H1 (cell line): Measurements from ENCODE around the gene PRIMA1. TPM values are rescaled to one million over a fixed set of nuclear protein-coding genes. Genes with fewer than 3 reads are reported as not detected.

ENCODE experiments used
- CTCF ChIA-PET: fragments of 300-600 bp; sonication (Branson Sonifier 250); formaldehyde crosslinking; loops from one replicate; lab custom pipeline; 2021; ENCODE audit not compliant: partially characterized antibody; lab: Charles Lee
- POLR2A ChIA-PET: fragments of 300-600 bp; sonication (Branson Sonifier 250); formaldehyde crosslinking; loops from one replicate; lab custom pipeline; 2021; ENCODE audit warnings: inconsistent platforms; ENCODE audit not compliant: partially characterized antibody; lab: Charles Lee
- DNase-seq, 2 experiments: peaks; one replicate each; pipeline versions ENCODE4 v3.0.0 to v3.0.0-alpha.2; 2010 to 2022; ENCODE audit warnings: low spot score in 2 of 2, low read depth in 1 of 2, mixed read lengths in 1 of 2
- FAIRE-seq: peaks from 2 replicates; lab custom pipeline; 2011; peaks lifted over from hg19 to GRCh38; lab: Jason Lieb, UNC
- H2AFZ ChIP-seq: 2 replicates; pipeline ENCODE4 v1.8.1; 2012; ENCODE audit warnings: low read length, inconsistent platforms
- H2AK5ac ChIP-seq: 2 replicates; pipeline ENCODE4 v1.6.1; 2013; ENCODE audit warnings: low read depth, low read length
- H2BK120ac ChIP-seq: replicated peaks from 2 replicates; pipeline ENCODE3; 2013; ENCODE audit warnings: low read depth, low read length, inconsistent platforms
- H2BK12ac ChIP-seq: 2 replicates; pipeline ENCODE4 v1.6.1; 2013; ENCODE audit warnings: low read depth, low read length
- H2BK15ac ChIP-seq: 2 replicates; pipeline ENCODE4 v1.6.1; 2013; ENCODE audit warnings: low read length
- H2BK20ac ChIP-seq: 2 replicates; pipeline ENCODE4 v1.6.1; 2013; ENCODE audit warnings: low read length
- H2BK5ac ChIP-seq: 2 replicates; pipeline ENCODE4 v1.6.1; 2013; ENCODE audit warnings: low read depth, low read length
- H3K14ac ChIP-seq: 2 replicates; pipeline ENCODE4 v1.6.1; 2013; ENCODE audit warnings: inconsistent platforms; ENCODE audit not compliant: insufficient read length
- H3K18ac ChIP-seq: 2 replicates; pipeline ENCODE4 v1.6.1; 2013; ENCODE audit warnings: low read length; ENCODE audit errors: extremely low read depth
- H3K23ac ChIP-seq: 2 replicates; pipeline ENCODE4 v1.6.1; 2013; ENCODE audit warnings: inconsistent platforms; ENCODE audit not compliant: insufficient read length
- H3K23me2 ChIP-seq: 2 replicates; pipeline ENCODE4 v1.6.1; 2013; ENCODE audit warnings: low read depth, low read length
- H3K27ac ChIP-seq: 2 replicates; pipeline ENCODE4 v1.6.1; 2011; ENCODE audit warnings: low read depth, low read length, inconsistent platforms
- H3K27me3 ChIP-seq, 4 experiments: replicated peaks in 1 of 4; 1 replicate in 1 of 4; 2 replicates in 3 of 4; pipeline versions ENCODE4 v1.6.1 to v1.8.1; 2011 to 2013; ENCODE audit warnings: low read length in 3 of 4, mild to moderate bottlenecking in 3 of 4, inconsistent platforms in 2 of 4, mixed read lengths in 2 of 4, moderate library complexity in 1 of 4; ENCODE audit not compliant: control insufficient read depth in 3 of 4, insufficient read depth in 3 of 4; ENCODE audit errors: extremely low read depth in 1 of 4
- H3K36me3 ChIP-seq, 4 experiments: 2 replicates each; pipeline versions ENCODE4 v1.6.1 to v1.8.1; 2011 to 2013; ENCODE audit warnings: mild to moderate bottlenecking in 4 of 4, low read length in 3 of 4, moderate library complexity in 2 of 4, control low read depth in 1 of 4, inconsistent platforms in 1 of 4; ENCODE audit not compliant: insufficient read depth in 4 of 4, control insufficient read depth in 2 of 4
- H3K4ac ChIP-seq: replicated peaks from 2 replicates; pipeline ENCODE3; 2013; ENCODE audit warnings: low read length, low read depth, mixed read lengths, inconsistent platforms; ENCODE audit not compliant: insufficient read length
- H3K4me1 ChIP-seq, 4 experiments: replicated peaks in 1 of 4; 1 replicate in 1 of 4; 2 replicates in 3 of 4; pipeline versions ENCODE4 v1.6.1 to v1.8.1; 2011 to 2013; ENCODE audit warnings: low read length in 3 of 4, inconsistent platforms in 2 of 4, mixed read lengths in 1 of 4; ENCODE audit not compliant: insufficient read depth in 4 of 4, control insufficient read depth in 3 of 4
- H3K4me2 ChIP-seq, 2 experiments: 2 replicates each; pipeline versions ENCODE4 v1.6.1 to v1.8.1; 2011 to 2013; ENCODE audit warnings: low read depth in 2 of 2, low read length in 2 of 2, control low read depth in 1 of 2, inconsistent platforms in 1 of 2, mild to moderate bottlenecking in 1 of 2; ENCODE audit not compliant: insufficient read depth in 1 of 2
- H3K4me3 ChIP-seq, 4 experiments: fragments of 200-600, 300-600 bp in 1 of 4; sonication (generic), shearing (Covaris generic), sonication (Bioruptor Twin) in 1 of 4; 2 replicates each; pipeline versions ENCODE4 v1.5.1 to v1.8.1; 2011 to 2016; ENCODE audit warnings: low read length in 4 of 4, low read depth in 3 of 4, control low read depth in 2 of 4, inconsistent platforms in 2 of 4, mild to moderate bottlenecking in 2 of 4, mixed read lengths in 1 of 4, moderate library complexity in 1 of 4; ENCODE audit not compliant: insufficient read depth in 2 of 4; ENCODE audit errors: extremely low read depth in 1 of 4
- H3K56ac ChIP-seq: replicated peaks from 2 replicates; pipeline ENCODE3; 2013; ENCODE audit warnings: low read depth, mild to moderate bottlenecking, mixed read lengths, low read length, inconsistent platforms; ENCODE audit not compliant: insufficient read length
- H3K79me1 ChIP-seq: 2 replicates; pipeline ENCODE4 v1.6.1; 2013; ENCODE audit warnings: low read depth, low read length, control low read depth
- H3K79me2 ChIP-seq, 2 experiments: 2 replicates each; pipeline versions ENCODE4 v1.6.1 to v1.8.1; 2012 to 2013; ENCODE audit warnings: low read length in 2 of 2, mild to moderate bottlenecking in 2 of 2, inconsistent platforms in 1 of 2; ENCODE audit not compliant: insufficient read depth in 2 of 2, control insufficient read depth in 1 of 2
- H3K9ac ChIP-seq, 4 experiments: replicated peaks in 1 of 4; 1 replicate in 1 of 4; 2 replicates in 3 of 4; pipeline versions ENCODE4 v1.6.1 to v1.8.1; 2011 to 2013; ENCODE audit warnings: low read depth in 3 of 4, low read length in 3 of 4, control low read depth in 2 of 4, mild to moderate bottlenecking in 2 of 4, moderate library complexity in 2 of 4, inconsistent platforms in 1 of 4; ENCODE audit errors: extremely low read depth in 1 of 4
- H3K9me3 ChIP-seq, 2 experiments: 2 replicates each; pipeline versions ENCODE4 v1.6.1 to v1.8.1; 2012 to 2013; ENCODE audit warnings: mild to moderate bottlenecking in 2 of 2, moderate library complexity in 2 of 2, control low read depth in 1 of 2, inconsistent platforms in 1 of 2, low read depth in 1 of 2, low read length in 1 of 2, mixed read lengths in 1 of 2; ENCODE audit not compliant: insufficient read depth in 2 of 2
- H4K20me1 ChIP-seq, 2 experiments: replicated peaks in 1 of 2; 2 replicates each; pipeline versions ENCODE3 to v1.8.1; 2011 to 2013; ENCODE audit warnings: inconsistent platforms in 2 of 2, low read length in 2 of 2, mild to moderate bottlenecking in 1 of 2; ENCODE audit not compliant: insufficient read depth in 2 of 2, control insufficient read depth in 1 of 2
- H4K5ac ChIP-seq: 2 replicates; pipeline ENCODE4 v1.6.1; 2013; ENCODE audit warnings: low read length, low read depth, mixed read lengths, inconsistent platforms; ENCODE audit not compliant: insufficient read length
- H4K8ac ChIP-seq: 2 replicates; pipeline ENCODE4 v1.8.0; 2013; ENCODE audit warnings: mild to moderate bottlenecking, moderate library complexity, low read length, inconsistent platforms; ENCODE audit not compliant: insufficient read depth; ENCODE audit errors: extremely low read depth
- H4K91ac ChIP-seq: replicated peaks from 2 replicates; pipeline ENCODE3; 2013; ENCODE audit warnings: low read length, mixed read lengths, inconsistent platforms; ENCODE audit not compliant: insufficient read length
- JUN ChIP-seq: IDR thresholded peaks from 2 replicates; pipeline ENCODE4 v1.6.1; 2011; ENCODE audit warnings: low read depth, mild to moderate bottlenecking, improper control_type of control experiment, low read length
- SUZ12 ChIP-seq: fragments of 200-600 bp; sonication (generic); IDR thresholded peaks from 2 replicates; pipeline ENCODE4 v1.6.1; 2012; ENCODE audit warnings: mild to moderate bottlenecking, inconsistent platforms, low read length, moderate library complexity, mixed read lengths
- TAF1 ChIP-seq: IDR thresholded peaks from 2 replicates; pipeline ENCODE4 v1.6.1; 2011; ENCODE audit warnings: mild to moderate bottlenecking, low read depth, low read length
- TAF7 ChIP-seq: optimal IDR thresholded peaks from 2 replicates; pipeline ENCODE3; 2011; ENCODE audit warnings: low read depth, mild to moderate bottlenecking, inconsistent platforms, low read length, moderate library complexity, borderline replicate concordance
- WGBS, 2 experiments: shearing (Covaris generic) in 1 of 2; methylation state at CpG; one replicate each; pipeline versions ENCODE4 v1.1.6 to v1.1.7; 2013 to 2015; ENCODE audit warnings: low lambda C conversion rate in 2 of 2, mixed read lengths in 2 of 2, inconsistent platforms in 1 of 2, low coverage in 1 of 2, missing lambda C conversion rate in 1 of 2; ENCODE audit not compliant: insufficient replicate concordance in 2 of 2, insufficient coverage in 1 of 2, insufficient read length in 1 of 2; ENCODE audit errors: extremely low coverage in 1 of 2, missing lambda C conversion rate in 1 of 2; 5-methylcytosine and 5-hydroxymethylcytosine counted together
- polyA plus RNA-seq, 7 experiments: library from polyadenylated mRNA; depleted of rRNA in 3 of 7; stranded (reverse) in 5 of 7; unstranded in 2 of 7; fragments of >200 nt in 5 of 7; fragments of 200-250 nt in 2 of 7; gene quantifications; 1 replicate in 5 of 7; 2 replicates in 1 of 7; 4 replicates in 1 of 7; pipeline versions ENCODE4 v1.2.1 to v1.2.3, GENCODE V29; 2011 to 2013; ENCODE audit warnings: missing spikeins in 2 of 7, mixed read lengths in 2 of 7
- total RNA-seq: library from RNA; stranded (reverse); fragmentation: NEBNext Ultra II Directional; extraction: Animal tissue kit (Norgen Biotek cat#: 25700); gene quantifications from 2 replicates; pipeline ENCODE4 v1.2.1, GENCODE V29; 2021

The PRIMA1 gene
- total and polyA plus RNA-seq, 2 of the 8 experiments (the other 6 are each of a cell fraction or from before 2014, with no cell fraction given): 2.8 to 4.5 TPM

DNA sequence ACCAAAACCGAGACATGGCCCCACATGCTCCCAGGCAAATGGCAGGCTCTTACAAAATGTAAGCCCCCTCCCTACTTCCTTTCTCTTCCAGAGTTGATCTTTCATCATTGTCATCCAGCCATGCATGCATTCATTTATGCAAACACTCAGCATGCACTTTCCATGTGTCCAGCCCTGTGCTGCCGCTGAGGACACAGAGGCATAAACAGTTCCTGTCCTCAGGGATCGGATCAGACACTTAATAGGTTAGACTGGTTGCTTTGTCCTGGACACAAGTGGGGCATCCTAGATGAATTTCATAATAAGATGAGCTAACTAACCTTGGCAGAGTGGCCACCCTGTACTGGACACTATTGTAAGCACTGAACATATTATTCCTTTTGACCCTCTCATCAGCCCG, 23.1 kb downstream of the PRIMA1 start:
- no peaks in the 10 kb centered on the region; a peak in 1 of 7 replicates for H3K4me1 ChIP-seq
- no peaks in the 10 kb centered on the region for H3K79me2 ChIP-seq
- H2BK5ac ChIP-seq: no peak overlapping the region
- no peak overlapping the region for H2BK15ac ChIP-seq
- H3K23me2 ChIP-seq: no peaks in the 10 kb centered on the region
- H3K18ac ChIP-seq: no peak overlapping the region
- no peak overlapping the region for H3K4me3 ChIP-seq
- H3K79me1 ChIP-seq: peaks cover 3% of the 10 kb centered on the region; the same call in 1 of the 2 replicates
- 89% methylated on average over 4 of the region's 4 CpGs; no CpG with 5 or more reads in 1 of the 2 experiments for WGBS, 2 experiments
- no peak overlapping the region for H2AFZ ChIP-seq
- H3K23ac ChIP-seq: no peak overlapping the region
- ChIA-PET POLR2A (no interaction called here), CTCF (interaction anchor here (1.4 to 1.5 kb wide), 2 partner anchors 30 to 39 kb away, joined by 3 to 6 read pairs; no protein-coding TSS in a partner anchor)
- TF ChIP-seq JUN (no peak), TAF1 (no peak), TAF7 (no peak), SUZ12 (no peak)
- H2AK5ac ChIP-seq: no peak overlapping the region
- H4K91ac ChIP-seq: no peak overlapping the region
- no peak overlapping the region for H3K4me2 ChIP-seq
- H3K9me3 ChIP-seq: no peaks in the 10 kb centered on the region
- H3K27me3 ChIP-seq: no peaks in the 10 kb centered on the region
- no peak overlapping the region for H2BK120ac ChIP-seq
- H3K4ac ChIP-seq: no peak overlapping the region
- no peak overlapping the region for H3K56ac ChIP-seq
- H3K27ac ChIP-seq: no peak overlapping the region
- no peaks in the 10 kb centered on the region for H4K20me1 ChIP-seq
- no peak overlapping the region for H2BK12ac ChIP-seq
- no peak overlapping the region for H4K5ac ChIP-seq
- no peak overlapping the region for H3K9ac ChIP-seq
- no peaks in the 10 kb centered on the region for H3K36me3 ChIP-seq
- no peak overlapping the region for H2BK20ac ChIP-seq
- no peak overlapping the region for H4K8ac ChIP-seq
- FAIRE-seq (no peak), DNase-seq (no peak)
- no peak overlapping the region for H3K14ac ChIP-seq
